Gastroesophageal sphincter (tissue), 3 donors: Measurements from ENCODE around the gene COX11.
A peak's percentile ranks its signal among the peaks of the same experiment; 100 is the strongest.

ENCODE experiments used
- POLR2A ChIP-seq, 2 donors: fragments of 450-650 bp; IDR thresholded peaks; one replicate each; pipeline ENCODE4 v1.6.1; 2017; ENCODE audit warnings: antibody characterized with exemption in 2 of 2, mild to moderate bottlenecking in 2 of 2, moderate library complexity in 1 of 2
- TF ChIP-seq, protein P1 (sequence below), 4 experiments: fragments of 200-600 bp in 2 of 4; fragments of 450-650 bp in 2 of 4; sonication (generic) in 1 of 4; IDR thresholded peaks; one replicate each; pipeline ENCODE4 v1.5.1; 2017 to 2019; ENCODE audit warnings: antibody characterized with exemption in 4 of 4, mild to moderate bottlenecking in 2 of 4, moderate library complexity in 2 of 4

GRCh38 chr17:54968262-54968987, at the start of gene COX11, which contains the start of gene STXBP4:
- TF ChIP-seq, protein P1, sequence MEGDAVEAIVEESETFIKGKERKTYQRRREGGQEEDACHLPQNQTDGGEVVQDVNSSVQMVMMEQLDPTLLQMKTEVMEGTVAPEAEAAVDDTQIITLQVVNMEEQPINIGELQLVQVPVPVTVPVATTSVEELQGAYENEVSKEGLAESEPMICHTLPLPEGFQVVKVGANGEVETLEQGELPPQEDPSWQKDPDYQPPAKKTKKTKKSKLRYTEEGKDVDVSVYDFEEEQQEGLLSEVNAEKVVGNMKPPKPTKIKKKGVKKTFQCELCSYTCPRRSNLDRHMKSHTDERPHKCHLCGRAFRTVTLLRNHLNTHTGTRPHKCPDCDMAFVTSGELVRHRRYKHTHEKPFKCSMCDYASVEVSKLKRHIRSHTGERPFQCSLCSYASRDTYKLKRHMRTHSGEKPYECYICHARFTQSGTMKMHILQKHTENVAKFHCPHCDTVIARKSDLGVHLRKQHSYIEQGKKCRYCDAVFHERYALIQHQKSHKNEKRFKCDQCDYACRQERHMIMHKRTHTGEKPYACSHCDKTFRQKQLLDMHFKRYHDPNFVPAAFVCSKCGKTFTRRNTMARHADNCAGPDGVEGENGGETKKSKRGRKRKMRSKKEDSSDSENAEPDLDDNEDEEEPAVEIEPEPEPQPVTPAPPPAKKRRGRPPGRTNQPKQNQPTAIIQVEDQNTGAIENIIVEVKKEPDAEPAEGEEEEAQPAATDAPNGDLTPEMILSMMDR (IDR thresholded peaks at IDR 0.05): peak in 3 of 4 experiments; percentile 27 to 65 (median 32)
- peak; percentile 16 to 58 for TF ChIP-seq POLR2A (IDR thresholded peaks at IDR 0.05)
